ENCODE measurements around the gene PSMB10.

Gene PSMB10

DNA sequence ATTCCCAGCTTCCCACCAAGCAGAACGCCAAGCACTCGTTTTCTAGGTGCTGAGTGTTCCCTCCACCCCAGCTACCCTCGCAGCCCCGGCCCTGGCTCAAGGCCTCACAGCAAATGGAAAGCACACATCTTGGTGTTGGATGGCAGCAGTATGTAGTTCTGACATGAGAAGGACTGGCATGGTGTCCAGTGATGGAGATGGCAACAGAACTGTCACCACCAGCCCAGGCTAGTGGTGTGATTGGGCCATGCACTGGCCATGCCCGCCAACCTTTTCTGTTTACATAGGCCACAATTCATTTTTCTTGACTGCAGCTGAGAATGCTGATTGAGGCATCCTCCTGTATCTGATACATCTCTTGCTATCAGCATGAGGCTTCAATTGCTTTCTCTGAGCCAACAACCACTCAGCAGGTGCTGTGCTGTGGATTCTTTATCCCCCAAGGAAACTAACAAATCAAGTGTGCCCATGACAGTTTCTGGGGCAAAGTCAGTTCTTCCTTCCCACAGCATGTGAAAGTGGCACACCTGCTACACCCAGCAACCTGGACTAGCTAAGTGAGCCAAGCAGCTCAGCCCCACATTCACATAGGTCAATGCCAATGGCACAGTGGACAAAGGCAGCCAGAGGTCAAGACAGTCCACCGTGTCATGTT is 28.0 kb upstream of the PSMB10 start:
- TF ChIP-seq, protein P1, sequence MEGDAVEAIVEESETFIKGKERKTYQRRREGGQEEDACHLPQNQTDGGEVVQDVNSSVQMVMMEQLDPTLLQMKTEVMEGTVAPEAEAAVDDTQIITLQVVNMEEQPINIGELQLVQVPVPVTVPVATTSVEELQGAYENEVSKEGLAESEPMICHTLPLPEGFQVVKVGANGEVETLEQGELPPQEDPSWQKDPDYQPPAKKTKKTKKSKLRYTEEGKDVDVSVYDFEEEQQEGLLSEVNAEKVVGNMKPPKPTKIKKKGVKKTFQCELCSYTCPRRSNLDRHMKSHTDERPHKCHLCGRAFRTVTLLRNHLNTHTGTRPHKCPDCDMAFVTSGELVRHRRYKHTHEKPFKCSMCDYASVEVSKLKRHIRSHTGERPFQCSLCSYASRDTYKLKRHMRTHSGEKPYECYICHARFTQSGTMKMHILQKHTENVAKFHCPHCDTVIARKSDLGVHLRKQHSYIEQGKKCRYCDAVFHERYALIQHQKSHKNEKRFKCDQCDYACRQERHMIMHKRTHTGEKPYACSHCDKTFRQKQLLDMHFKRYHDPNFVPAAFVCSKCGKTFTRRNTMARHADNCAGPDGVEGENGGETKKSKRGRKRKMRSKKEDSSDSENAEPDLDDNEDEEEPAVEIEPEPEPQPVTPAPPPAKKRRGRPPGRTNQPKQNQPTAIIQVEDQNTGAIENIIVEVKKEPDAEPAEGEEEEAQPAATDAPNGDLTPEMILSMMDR (conservative IDR thresholded peaks at IDR 0.05; ENCODE audit: low read length) = no peak
- TF ChIP-seq EZH2phosphoT487 (IDR thresholded peaks at IDR 0.05; ENCODE audit: borderline replicate concordance) = no peak
- H3K4me2 ChIP-seq (ENCODE audit: low read depth, low read length, poor library complexity, severe bottlenecking) = no peak overlapping the region
- no peaks in the 10 kb centered on the region for H3K9me2 ChIP-seq (replicated peaks; ENCODE audit: low read depth, low read length)
- H3K79me2 ChIP-seq (ENCODE audit: insufficient read depth, low read length) = no peaks in the 10 kb centered on the region
- H3K36me3 ChIP-seq (ENCODE audit: insufficient read depth, low read length) = no peaks in the 10 kb centered on the region
- H3K9ac ChIP-seq (ENCODE audit: low read depth, low read length, poor library complexity, severe bottlenecking) = no peak overlapping the region
- no peaks in the 10 kb centered on the region for H4K20me1 ChIP-seq (ENCODE audit: insufficient read depth, low read length, poor library complexity, severe bottlenecking)
- peaks cover 18% of the 10 kb centered on the region for H3K4me1 ChIP-seq (ENCODE audit: insufficient read depth, low read length, poor library complexity, severe bottlenecking)
- no peak overlapping the region for H2AFZ ChIP-seq (ENCODE audit: low read length)
- H3K4me3 ChIP-seq (ENCODE audit: low read length, poor library complexity, severe bottlenecking) = no peak overlapping the region
- H3F3A ChIP-seq (ENCODE audit: low read depth) = no peaks in the 10 kb centered on the region
- no peaks in the 10 kb centered on the region for H3K9me3 ChIP-seq (ENCODE audit: insufficient read depth, low read depth, low read length)
- H3K27me3 ChIP-seq (ENCODE audit: insufficient read depth, low read length, poor library complexity, severe bottlenecking) = no peaks in the 10 kb centered on the region

DNA sequence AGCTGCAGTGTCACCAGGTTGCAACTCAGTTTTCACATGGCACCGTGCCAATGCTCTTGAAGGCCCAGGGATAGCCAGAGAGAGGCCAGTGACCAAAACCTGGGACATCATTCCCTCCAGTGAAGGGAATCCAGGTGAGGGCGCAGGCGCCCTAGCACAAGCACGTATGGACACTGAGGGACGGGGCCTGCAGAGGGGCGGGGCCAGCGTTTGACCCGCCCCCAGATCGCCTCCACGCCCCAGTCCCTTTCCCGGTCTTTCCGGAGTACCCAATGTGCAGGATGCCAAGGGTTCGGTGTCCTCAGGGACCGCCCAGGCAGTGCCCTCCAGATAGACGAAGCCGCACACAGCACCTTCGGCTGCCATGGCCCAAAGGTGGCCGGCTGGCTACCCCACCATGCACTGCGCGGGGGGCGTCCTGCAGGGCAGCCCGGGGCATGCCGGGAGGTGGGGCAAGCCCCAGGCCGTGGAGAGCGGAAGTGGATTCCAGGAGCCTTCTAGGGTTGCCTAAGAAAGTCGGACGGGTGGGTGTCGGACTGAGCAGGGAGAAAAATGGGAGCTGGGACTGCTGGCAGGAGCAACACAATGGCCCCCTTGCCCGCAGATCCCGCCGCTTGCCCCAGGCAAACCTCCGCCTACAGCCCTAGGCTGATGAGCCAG is 27.1 kb upstream of the PSMB10 start:
- TF ChIP-seq, protein P1 (conservative IDR thresholded peaks at IDR 0.05; ENCODE audit: low read length) = no peak
- TF ChIP-seq EZH2phosphoT487 (IDR thresholded peaks at IDR 0.05; ENCODE audit: borderline replicate concordance) = no peak
- Histone ChIP-seq H3K4me2 (ENCODE audit: low read depth, low read length, poor library complexity, severe bottlenecking) (no peak overlapping the region), H2AFZ (ENCODE audit: low read length) (no peak overlapping the region), H3K9me3 (ENCODE audit: insufficient read depth, low read depth, low read length) (no peaks in the 10 kb centered on the region), H3K36me3 (ENCODE audit: insufficient read depth, low read length) (no peaks in the 10 kb centered on the region), H3K27me3 (ENCODE audit: insufficient read depth, low read length, poor library complexity, severe bottlenecking) (no peaks in the 10 kb centered on the region), H4K20me1 (ENCODE audit: insufficient read depth, low read length, poor library complexity, severe bottlenecking) (no peaks in the 10 kb centered on the region), H3K9ac (ENCODE audit: low read depth, low read length, poor library complexity, severe bottlenecking) (no peak overlapping the region), H3F3A (ENCODE audit: low read depth) (no peaks in the 10 kb centered on the region), H3K4me1 (ENCODE audit: insufficient read depth, low read length, poor library complexity, severe bottlenecking) (peaks cover 15% of the 10 kb centered on the region), H3K9me2 (replicated peaks; ENCODE audit: low read depth, low read length) (no peaks in the 10 kb centered on the region), H3K4me3 (ENCODE audit: low read length, poor library complexity, severe bottlenecking) (no peak overlapping the region), H3K79me2 (ENCODE audit: insufficient read depth, low read length) (no peaks in the 10 kb centered on the region)

DNA sequence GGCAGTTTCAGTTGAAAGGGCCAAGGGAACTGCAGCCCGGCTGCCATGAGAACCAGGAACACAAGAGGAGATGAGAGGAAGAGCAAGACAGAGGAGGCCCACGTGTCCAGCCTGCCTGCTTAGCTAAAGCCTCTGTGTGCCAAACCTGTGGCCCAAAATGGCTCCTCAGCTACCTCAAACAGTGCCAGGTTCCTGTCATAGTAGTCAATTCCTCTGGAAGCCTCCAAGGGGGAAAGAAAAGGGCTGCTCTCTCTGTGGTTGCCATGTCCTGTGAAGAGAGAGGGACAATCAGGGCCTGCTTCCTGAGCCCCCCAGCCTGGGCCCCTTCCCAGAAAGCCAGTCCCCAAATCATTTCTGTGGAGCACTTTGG is 26.6 kb upstream of the PSMB10 start:
- Histone ChIP-seq H3K4me1 (ENCODE audit: insufficient read depth, low read length, poor library complexity, severe bottlenecking) (peaks cover 12% of the 10 kb centered on the region), H3K9ac (ENCODE audit: low read depth, low read length, poor library complexity, severe bottlenecking) (no peak overlapping the region), H3K27me3 (ENCODE audit: insufficient read depth, low read length, poor library complexity, severe bottlenecking) (no peaks in the 10 kb centered on the region), H3K9me2 (replicated peaks; ENCODE audit: low read depth, low read length) (no peaks in the 10 kb centered on the region), H3K36me3 (ENCODE audit: insufficient read depth, low read length) (no peaks in the 10 kb centered on the region), H2AFZ (ENCODE audit: low read length) (no peak overlapping the region), H3F3A (ENCODE audit: low read depth) (no peaks in the 10 kb centered on the region), H3K4me3 (ENCODE audit: low read length, poor library complexity, severe bottlenecking) (no peak overlapping the region), H3K79me2 (ENCODE audit: insufficient read depth, low read length) (no peaks in the 10 kb centered on the region), H3K4me2 (ENCODE audit: low read depth, low read length, poor library complexity, severe bottlenecking) (no peak overlapping the region), H3K9me3 (ENCODE audit: insufficient read depth, low read depth, low read length) (no peaks in the 10 kb centered on the region), H4K20me1 (ENCODE audit: insufficient read depth, low read length, poor library complexity, severe bottlenecking) (no peaks in the 10 kb centered on the region)
- TF ChIP-seq, protein P1 (conservative IDR thresholded peaks at IDR 0.05; ENCODE audit: low read length) = no peak
- TF ChIP-seq EZH2phosphoT487 (IDR thresholded peaks at IDR 0.05; ENCODE audit: borderline replicate concordance) = no peak

All from Loucy (cell line).